CD4-positive, alpha-beta memory T cell (primary cell): ENCODE data around the gene ASTN2. TPM values are rescaled to one million over a fixed set of nuclear protein-coding genes. Genes with fewer than 3 reads are reported as not detected.

Experiments used
- CTCF ChIA-PET: fragments of 350-600 bp; sonication (Branson Sonifier 250); formaldehyde crosslinking; loops from one replicate; lab custom pipeline; 2021; ENCODE audit warnings: inconsistent platforms; ENCODE audit not compliant: partially characterized antibody; lab: Charles Lee
- POLR2A ChIA-PET: fragments of 350-600 bp; sonication (Branson Sonifier 250); formaldehyde crosslinking; loops from one replicate; lab custom pipeline; 2021; ENCODE audit not compliant: partially characterized antibody; lab: Charles Lee
- DNase-seq, 5 donors: peaks; one replicate each; pipeline versions ENCODE4 v3.0.0 to v3.0.0-alpha.2; 2020 to 2022; ENCODE audit warnings: mixed read lengths in 1 of 5
- H3K27ac ChIP-seq: one replicate; pipeline ENCODE4 v1.7.0; 2013; ENCODE audit warnings: low read depth, low read length
- H3K27me3 ChIP-seq: 2 replicates; pipeline ENCODE4 v1.7.0; 2013; ENCODE audit warnings: mild to moderate bottlenecking, low read length, moderate library complexity; ENCODE audit not compliant: insufficient read depth
- H3K36me3 ChIP-seq: 2 replicates; pipeline ENCODE4 v1.7.0; 2013; ENCODE audit warnings: mild to moderate bottlenecking, low read length, moderate library complexity; ENCODE audit not compliant: insufficient read depth
- H3K4me1 ChIP-seq: 2 replicates; pipeline ENCODE4 v1.7.0; 2013; ENCODE audit warnings: mild to moderate bottlenecking, low read length, moderate library complexity; ENCODE audit not compliant: insufficient read depth
- H3K4me3 ChIP-seq, 2 donors: one replicate each; pipeline ENCODE4 v1.7.0; 2013; ENCODE audit warnings: low read length in 2 of 2, mild to moderate bottlenecking in 1 of 2
- H3K9me3 ChIP-seq, 2 donors: one replicate each; pipeline ENCODE4 v1.7.0; 2013; ENCODE audit warnings: low read length in 2 of 2, control low read depth in 1 of 2; ENCODE audit not compliant: control insufficient read depth in 1 of 2
- H3K27ac Mint-ChIP-seq, 7 donors: one replicate each; pipeline ENCODE4 v1.8.0; 2020 to 2021; ENCODE audit warnings: mixed read lengths in 7 of 7, mild to moderate bottlenecking in 6 of 7, inconsistent platforms in 3 of 7, moderate library complexity in 3 of 7
- H3K27me3 Mint-ChIP-seq, 2 donors: one replicate each; pipeline ENCODE4 v1.8.0; 2020 to 2021; ENCODE audit warnings: mixed read lengths in 2 of 2
- H3K36me3 Mint-ChIP-seq, 2 donors: one replicate each; pipeline ENCODE4 v1.8.0; 2020 to 2021; ENCODE audit warnings: mixed read lengths in 2 of 2, inconsistent platforms in 1 of 2, mild to moderate bottlenecking in 1 of 2
- H3K4me1 Mint-ChIP-seq, 4 donors: one replicate each; pipeline ENCODE4 v1.8.0; 2020 to 2021; ENCODE audit warnings: mixed read lengths in 4 of 4, mild to moderate bottlenecking in 1 of 4
- H3K4me3 Mint-ChIP-seq, 8 donors: one replicate each; pipeline ENCODE4 v1.8.0; 2020 to 2021; ENCODE audit warnings: mixed read lengths in 8 of 8, mild to moderate bottlenecking in 7 of 8, moderate library complexity in 6 of 8, inconsistent platforms in 3 of 8
- H3K9me3 Mint-ChIP-seq, 8 donors: one replicate each; pipeline ENCODE4 v1.8.0; 2020 to 2021; ENCODE audit warnings: mixed read lengths in 8 of 8, mild to moderate bottlenecking in 5 of 8, inconsistent platforms in 3 of 8, moderate library complexity in 1 of 8
- intact Hi-C: fragments of 100-400 bp; cut with micrococcal nuclease; formaldehyde crosslinking; loops from one replicate; pipeline ENCODE4 v1.15.1; 2023
- polyA plus RNA-seq, 2 donors: library from polyadenylated mRNA; unstranded; fragments of 300-500 nt; fragmentation: Illumina TruSeq; gene quantifications; one replicate each; pipeline ENCODE4 v1.2.3, GENCODE V29; 2021
- total RNA-seq, 2 experiments: library from RNA; stranded (reverse); gene quantifications; one replicate each; pipeline ENCODE4 v1.2.3, GENCODE V29; 2021

ASTN2 gene
- total and polyA plus RNA-seq, 4 experiments from 2014 or later = 2.7 to 5.9 (median 4.8) TPM

GRCh38 chr9:116558818-116559540, 855.9 kb downstream of the ASTN2 start:
- no peak overlapping the region for H3K4me3 ChIP-seq
- H3K27ac Mint-ChIP-seq = no peak overlapping the region
- no peaks in the 10 kb centered on the region for H3K4me1 ChIP-seq
- no peaks in the 10 kb centered on the region for H3K36me3 ChIP-seq
- no peak for DNase-seq
- H3K9me3 ChIP-seq = no peaks in the 10 kb centered on the region
- H3K9me3 Mint-ChIP-seq = peaks cover 0 to 3% (median 0%) of the 10 kb centered on the region in 8 donors
- H3K27me3 ChIP-seq = no peaks in the 10 kb centered on the region
- H3K27me3 Mint-ChIP-seq = no peaks in the 10 kb centered on the region
- POLR2A ChIA-PET = no interaction called here
- H3K36me3 Mint-ChIP-seq = peaks cover 2 to 9% of the 10 kb centered on the region in 2 donors
- CTCF ChIA-PET = no interaction called here
- no peak overlapping the region for H3K4me3 Mint-ChIP-seq
- no peaks in the 10 kb centered on the region for H3K4me1 Mint-ChIP-seq
- no peak overlapping the region for H3K27ac ChIP-seq
- intact Hi-C loops = no loop called here

GRCh38 chr9:116558035-116558434, 856.8 kb downstream of the ASTN2 start:
- Mint-ChIP-seq H3K27ac (no peak overlapping the region), H3K36me3 (peaks cover 2 to 4% of the 10 kb centered on the region in 2 donors), H3K4me1 (no peaks in the 10 kb centered on the region), H3K27me3 (no peaks in the 10 kb centered on the region), H3K4me3 (no peak overlapping the region), H3K9me3 (no peaks in the 10 kb centered on the region)
- H3K27ac ChIP-seq = no peak overlapping the region
- no peak overlapping the region for H3K4me3 ChIP-seq
- intact Hi-C loops = no loop called here
- no peaks in the 10 kb centered on the region for H3K27me3 ChIP-seq
- H3K4me1 ChIP-seq = no peaks in the 10 kb centered on the region
- ChIA-PET CTCF (no interaction called here), POLR2A (no interaction called here)
- H3K9me3 ChIP-seq = no peaks in the 10 kb centered on the region
- no peaks in the 10 kb centered on the region for H3K36me3 ChIP-seq
- DNase-seq = no peak

- intact Hi-C loops = no loop called here
- Mint-ChIP-seq H3K36me3 (peaks cover 2 to 4% of the 10 kb centered on the region in 2 donors), H3K9me3 (no peaks in the 10 kb centered on the region), H3K4me1 (no peaks in the 10 kb centered on the region), H3K4me3 (no peak overlapping the region), H3K27me3 (no peaks in the 10 kb centered on the region), H3K27ac (no peak overlapping the region)
- no peak for DNase-seq
- H3K9me3 ChIP-seq = no peaks in the 10 kb centered on the region
- ChIA-PET POLR2A (no interaction called here), CTCF (no interaction called here)
- no peaks in the 10 kb centered on the region for H3K36me3 ChIP-seq
- no peak overlapping the region for H3K27ac ChIP-seq
- no peaks in the 10 kb centered on the region for H3K4me1 ChIP-seq
- no peak overlapping the region for H3K4me3 ChIP-seq
- H3K27me3 ChIP-seq = no peaks in the 10 kb centered on the region
Measured at GRCh38 chr9:116555556-116556155, 859.2 kb downstream of the ASTN2 start.

- CTCF ChIA-PET = no interaction called here
Measured at GRCh38 chr9:116555119-116555518, 859.7 kb downstream of the ASTN2 start.

GRCh38 chr9:116550696-116551436, 864.0 kb downstream of the ASTN2 start:
- no peaks in the 10 kb centered on the region for H3K9me3 Mint-ChIP-seq
- Histone ChIP-seq H3K4me1 (no peaks in the 10 kb centered on the region), H3K36me3 (no peaks in the 10 kb centered on the region), H3K27me3 (no peaks in the 10 kb centered on the region), H3K27ac (no peak overlapping the region), H3K9me3 (no peaks in the 10 kb centered on the region), H3K4me3 (no peak overlapping the region)
- POLR2A ChIA-PET = no interaction called here
- CTCF ChIA-PET = no interaction called here
- intact Hi-C loops = no loop called here
- H3K4me1 Mint-ChIP-seq = peaks cover 3 to 4% (median 4%) of the 10 kb centered on the region in 4 donors
- H3K4me3 Mint-ChIP-seq = no peak overlapping the region
- no peaks in the 10 kb centered on the region for H3K27me3 Mint-ChIP-seq
- no peak for DNase-seq
- peaks cover 2 to 8% of the 10 kb centered on the region in 2 donors for H3K36me3 Mint-ChIP-seq
- no peak overlapping the region for H3K27ac Mint-ChIP-seq

More at GRCh38 chr9:116555119-116555518, 859.7 kb downstream of the ASTN2 start:
- POLR2A ChIA-PET = no interaction called here
- H3K27me3 Mint-ChIP-seq = no peaks in the 10 kb centered on the region
- no peak overlapping the region for H3K4me3 ChIP-seq
- H3K36me3 ChIP-seq = no peaks in the 10 kb centered on the region
- no peaks in the 10 kb centered on the region for H3K4me1 Mint-ChIP-seq
- intact Hi-C loops = no loop called here
- H3K4me3 Mint-ChIP-seq = no peak overlapping the region
- no peaks in the 10 kb centered on the region for H3K9me3 Mint-ChIP-seq
- H3K27me3 ChIP-seq = no peaks in the 10 kb centered on the region
- no peak overlapping the region for H3K27ac Mint-ChIP-seq
- no peak overlapping the region for H3K27ac ChIP-seq
- DNase-seq = no peak
- peaks cover 2 to 4% of the 10 kb centered on the region in 2 donors for H3K36me3 Mint-ChIP-seq
- no peaks in the 10 kb centered on the region for H3K9me3 ChIP-seq
- no peaks in the 10 kb centered on the region for H3K4me1 ChIP-seq

GRCh38 chr9:116549786-116550660, 864.8 kb downstream of the ASTN2 start:
- Histone ChIP-seq H3K9me3 (no peaks in the 10 kb centered on the region), H3K36me3 (no peaks in the 10 kb centered on the region), H3K4me1 (no peaks in the 10 kb centered on the region), H3K27ac (no peak overlapping the region), H3K4me3 (no peak overlapping the region), H3K27me3 (no peaks in the 10 kb centered on the region)
- ChIA-PET POLR2A (no interaction called here), CTCF (no interaction called here)
- H3K27me3 Mint-ChIP-seq = no peaks in the 10 kb centered on the region
- H3K9me3 Mint-ChIP-seq = no peaks in the 10 kb centered on the region
- H3K4me1 Mint-ChIP-seq = peaks cover 3 to 4% (median 4%) of the 10 kb centered on the region in 4 donors
- H3K36me3 Mint-ChIP-seq = peaks cover 0 to 3% of the 10 kb centered on the region in 2 donors
- no peak for DNase-seq
- intact Hi-C loops = no loop called here
- no peak overlapping the region for H3K4me3 Mint-ChIP-seq
- no peak overlapping the region for H3K27ac Mint-ChIP-seq
